SK-N-SH (cell line): ENCODE measurements around the gene DDT. TPM values are rescaled to one million over a fixed set of nuclear protein-coding genes. Genes with fewer than 3 reads are reported as not detected.

Experiments
- CTCF ChIA-PET: fragments of 300-600, 350-600 bp; formaldehyde crosslinking; extraction: SDS; loops from one replicate; lab custom pipeline; 2021; lab: Yijun Ruan, JAX
- POLR2A ChIA-PET: fragments of 350-600 bp; sonication (Branson Sonifier 250); formaldehyde crosslinking; extraction: SDS; loops from one replicate; lab custom pipeline; 2020; ENCODE audit warnings: antibody characterized with exemption, inconsistent platforms; lab: Yijun Ruan, JAX
- DNase-seq: peaks from one replicate; pipeline ENCODE4 v3.0.0; 2012
- H2AFZ ChIP-seq: fragments of 200-600 bp; sonication (generic); 2 replicates; pipeline ENCODE4 v1.8.1; 2016; ENCODE audit warnings: antibody characterized with exemption, mild to moderate bottlenecking, low read depth
- H3F3A ChIP-seq: fragments of 200-600 bp; sonication (generic); replicated peaks from 2 replicates; pipeline ENCODE3; 2016; ENCODE audit warnings: antibody characterized with exemption, mild to moderate bottlenecking; ENCODE audit not compliant: insufficient read depth
- H3K27ac ChIP-seq, 2 experiments: fragments of 200-500 bp in 1 of 2; fragments of 200-600 bp in 1 of 2; sonication (Bioruptor generic) in 1 of 2; sonication (generic), shearing (Covaris generic) in 1 of 2; 2 replicates each; pipeline versions ENCODE4 v1.5.1 to v1.6.1; 2014 to 2016; ENCODE audit warnings: low read depth in 2 of 2, inconsistent platforms in 1 of 2, low read length in 1 of 2, mild to moderate bottlenecking in 1 of 2, mixed read lengths in 1 of 2
- H3K27me3 ChIP-seq: fragments of 200-600 bp; sonication (generic), shearing (Covaris generic); 2 replicates; pipeline ENCODE4 v1.6.1; 2016; ENCODE audit warnings: mixed run types; ENCODE audit not compliant: insufficient read depth
- H3K36me3 ChIP-seq, 2 experiments: fragments of 200-500 bp in 1 of 2; fragments of 200-600 bp in 1 of 2; sonication (Bioruptor generic) in 1 of 2; sonication (generic) in 1 of 2; replicated peaks in 1 of 2; 2 replicates each; pipeline versions ENCODE3 to v1.5.1; 2014 to 2016; ENCODE audit warnings: low read length in 1 of 2, mild to moderate bottlenecking in 1 of 2; ENCODE audit not compliant: insufficient read depth in 2 of 2, control insufficient read depth in 1 of 2
- H3K4me1 ChIP-seq, 2 experiments: fragments of 200-500 bp in 1 of 2; fragments of 200-600 bp in 1 of 2; sonication (Bioruptor generic) in 1 of 2; sonication (generic), shearing (Covaris generic) in 1 of 2; 2 replicates each; pipeline versions ENCODE4 v1.5.1 to v1.6.1; 2014 to 2016; ENCODE audit warnings: low read depth in 1 of 2, low read length in 1 of 2, mixed run types in 1 of 2; ENCODE audit not compliant: insufficient read depth in 2 of 2, control insufficient read depth in 1 of 2
- H3K4me2 ChIP-seq: fragments of 200-600 bp; sonication (generic), shearing (Covaris generic); 2 replicates; pipeline ENCODE4 v1.6.1; 2017; ENCODE audit warnings: mixed run types
- H3K4me3 ChIP-seq, 2 experiments: fragments of 200-500 bp in 1 of 2; fragments of 200-600 bp in 1 of 2; sonication (Bioruptor generic) in 1 of 2; sonication (generic), shearing (Covaris generic) in 1 of 2; 2 replicates each; pipeline versions ENCODE4 v1.5.1 to v1.8.1; 2014 to 2016; ENCODE audit warnings: low read depth in 2 of 2, inconsistent platforms in 1 of 2, low read length in 1 of 2, mild to moderate bottlenecking in 1 of 2, mixed read lengths in 1 of 2, moderate library complexity in 1 of 2
- H3K79me2 ChIP-seq: fragments of 200-600 bp; sonication (generic); 2 replicates; pipeline ENCODE4 v1.8.1; 2017; ENCODE audit warnings: mild to moderate bottlenecking; ENCODE audit not compliant: insufficient read depth
- H3K9ac ChIP-seq: fragments of 200-600 bp; sonication (generic); 2 replicates; pipeline ENCODE4 v1.6.1; 2017; ENCODE audit warnings: mixed run types
- H3K9me2 ChIP-seq: fragments of 200-600 bp; sonication (generic); 2 replicates; pipeline ENCODE4 v1.6.1; 2017; ENCODE audit warnings: mixed run types
- H3K9me3 ChIP-seq: fragments of 200-600 bp; sonication (generic); 2 replicates; pipeline ENCODE4 v1.6.1; 2017; ENCODE audit warnings: mixed run types, mild to moderate bottlenecking, moderate library complexity
- H4K20me1 ChIP-seq: fragments of 200-600 bp; sonication (generic); 2 replicates; pipeline ENCODE4 v1.6.1; 2017; ENCODE audit warnings: mild to moderate bottlenecking, mixed run types; ENCODE audit not compliant: insufficient read depth
- CTCF ChIP-seq: fragments of 200-600 bp; sonication (generic); IDR thresholded peaks from 2 replicates; pipeline ENCODE4 v1.6.1; 2017; ENCODE audit warnings: antibody characterized with exemption, mild to moderate bottlenecking, moderate library complexity
- ELF1 ChIP-seq: IDR thresholded peaks from 2 replicates; pipeline ENCODE4 v1.4.0; 2012
- EP300 ChIP-seq, 2 experiments: IDR thresholded peaks; 2 replicates each; pipeline versions ENCODE4 v1.4.0 to v1.6.1; 2012; ENCODE audit warnings: borderline replicate concordance in 1 of 2, low read depth in 1 of 2, low read length in 1 of 2
- EZH2phosphoT487 ChIP-seq: fragments of 200-600 bp; sonication (generic); IDR thresholded peaks from 2 replicates; pipeline ENCODE4 v1.6.1; 2017; ENCODE audit warnings: low read depth, mixed run types, mild to moderate bottlenecking, antibody characterized with exemption, moderate library complexity, borderline replicate concordance
- FOSL2 ChIP-seq: IDR thresholded peaks from 2 replicates; pipeline ENCODE4 v1.4.0; 2012; ENCODE audit warnings: low read depth, mild to moderate bottlenecking, moderate library complexity, borderline replicate concordance
- FOXJ3 ChIP-seq: sonication (generic); formaldehyde crosslinking; IDR thresholded peaks from 2 replicates; pipeline ENCODE4 v1.5.1; 2020; ENCODE audit warnings: mild to moderate bottlenecking, missing genetic modification reagents
- FOXM1 ChIP-seq: IDR thresholded peaks from 2 replicates; pipeline ENCODE4 v1.4.0; 2012; ENCODE audit warnings: low read depth, mild to moderate bottlenecking
- GABPA ChIP-seq: IDR thresholded peaks from 2 replicates; pipeline ENCODE4 v1.4.0; 2012; ENCODE audit warnings: low read depth, mild to moderate bottlenecking
- GATA2 ChIP-seq: sonication (generic); formaldehyde crosslinking; IDR thresholded peaks from 2 replicates; pipeline ENCODE4 v1.5.0; 2020; ENCODE audit warnings: mild to moderate bottlenecking, missing genetic modification reagents
- JUND ChIP-seq: IDR thresholded peaks from 2 replicates; pipeline ENCODE4 v1.4.0; 2012
- MXI1 ChIP-seq: IDR thresholded peaks from 2 replicates; pipeline ENCODE4 v1.6.1; 2012; ENCODE audit warnings: mild to moderate bottlenecking, low read depth, low read length, improper control_type of control experiment
- NFIC ChIP-seq: IDR thresholded peaks from 2 replicates; pipeline ENCODE4 v1.4.0; 2012; ENCODE audit warnings: borderline replicate concordance
- RCOR1 ChIP-seq: fragments of 150-350 bp; IDR thresholded peaks from 2 replicates; pipeline ENCODE4 v1.6.1; 2017; ENCODE audit warnings: antibody characterized with exemption, low read length
- RFX5 ChIP-seq: IDR thresholded peaks from 2 replicates; pipeline ENCODE4 v1.6.1; 2012; ENCODE audit warnings: mild to moderate bottlenecking, improper control_type of control experiment, low read length
- RXRA ChIP-seq: IDR thresholded peaks from 2 replicates; pipeline ENCODE4 v1.4.0; 2012; ENCODE audit warnings: low read depth, mild to moderate bottlenecking, borderline replicate concordance
- SIN3A ChIP-seq: IDR thresholded peaks from 2 replicates; pipeline ENCODE4 v1.6.1; 2012; ENCODE audit warnings: low read depth, mild to moderate bottlenecking, low read length, moderate library complexity, borderline replicate concordance
- SMC3 ChIP-seq: IDR thresholded peaks from 2 replicates; pipeline ENCODE4 v1.6.1; 2012; ENCODE audit warnings: low read depth, low read length, improper control_type of control experiment
- TAF1 ChIP-seq: IDR thresholded peaks from 2 replicates; pipeline ENCODE4 v1.6.1; 2012; ENCODE audit warnings: low read depth, mild to moderate bottlenecking, low read length, moderate library complexity, borderline replicate concordance
- TCF12 ChIP-seq: IDR thresholded peaks from 2 replicates; pipeline ENCODE4 v1.4.0; 2012
- YY1 ChIP-seq: IDR thresholded peaks from 2 replicates; pipeline ENCODE4 v1.4.0; 2012; ENCODE audit warnings: low read depth, mild to moderate bottlenecking
- WGBS: methylation state at CpG from one replicate; pipeline ENCODE4 v1.1.6; 2017; ENCODE audit warnings: low lambda C conversion rate; 5-methylcytosine and 5-hydroxymethylcytosine counted together
- polyA plus RNA-seq, 3 experiments: library from polyadenylated mRNA; depleted of rRNA; stranded (reverse); fragments of >200 nt; gene quantifications; 2 replicates each; pipeline ENCODE4 v1.2.3, GENCODE V29; 2012
- TF ChIP-seq, protein P1 (sequence below): fragments of 150-350 bp; IDR thresholded peaks from 2 replicates; pipeline ENCODE4 v1.6.1; 2017; ENCODE audit warnings: antibody characterized with exemption, low read length, low read depth, borderline replicate concordance

DDT gene
- polyA plus RNA-seq, 1 of the 3 experiments (the other 2 are of a cell fraction) = 198 TPM

- H3K36me3 ChIP-seq = no peaks in the 10 kb centered on the region
- WGBS = 92% methylated on average over 10 of the region's 10 CpGs
- H2AFZ ChIP-seq = no peak overlapping the region
- CTCF ChIA-PET = interaction anchor here (1.2 kb wide), 1 partner anchor 9 kb away, joined by 5 read pairs; the partner anchor contains the start of gene CABIN1
- no peak overlapping the region for H3K4me2 ChIP-seq
- TF ChIP-seq RCOR1 (no peak), EP300 (IDR thresholded peaks at IDR 0.05; ENCODE audit: borderline replicate concordance in 1 of 2, low read depth in 1 of 2, low read length in 1 of 2) (no peak), GATA2 (CRISPR knock-in tag) (no peak), EZH2phosphoT487 (no peak), SMC3 (no peak), RFX5 (no peak), JUND (no peak), YY1 (no peak), CTCF (no peak), TAF1 (no peak), FOXJ3 (CRISPR knock-in tag) (no peak)
- TF ChIP-seq, all 33 proteins: peak for 0
- H3K9me3 ChIP-seq = no peaks in the 10 kb centered on the region
- H4K20me1 ChIP-seq = no peaks in the 10 kb centered on the region
- H3K79me2 ChIP-seq = no peaks in the 10 kb centered on the region
- no peaks in the 10 kb centered on the region for H3K27me3 ChIP-seq
- H3K9ac ChIP-seq = no peak overlapping the region
- H3K27ac ChIP-seq = no peak overlapping the region
- H3F3A ChIP-seq = no peaks in the 10 kb centered on the region
- no peak for DNase-seq
- H3K9me2 ChIP-seq = no peaks in the 10 kb centered on the region
- POLR2A ChIA-PET = no interaction called here
- H3K4me1 ChIP-seq = peaks cover 0 to 5% of the 10 kb centered on the region in 2 experiments; a peak in 1 of 4 replicates
- no peak overlapping the region for H3K4me3 ChIP-seq
Measured at GRCh38 chr22:24002272-24002671, 28.0 kb upstream of the DDT start.

DNA sequence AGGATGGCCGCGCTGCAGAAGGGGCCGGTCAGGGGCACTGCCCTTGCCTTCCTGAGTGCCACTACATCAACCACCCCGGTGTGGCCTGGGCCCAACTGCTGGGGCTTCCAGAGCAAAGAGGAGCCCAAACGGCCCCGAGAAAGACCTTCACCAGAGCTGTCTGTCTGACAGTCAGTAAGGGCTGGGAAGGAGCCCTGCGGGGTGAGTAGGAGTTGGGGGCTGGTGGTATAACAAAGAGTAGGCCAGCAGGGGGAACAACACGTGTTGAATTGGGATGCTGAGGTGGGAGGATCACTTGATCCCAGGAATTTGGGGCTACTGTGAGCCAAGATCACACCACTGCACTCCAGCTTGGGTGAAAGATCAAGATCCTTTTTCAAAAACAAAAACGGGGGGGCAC lies 27.1 kb upstream of the DDT start:
- DNase-seq = peak; percentile 20
- H3K9me3 ChIP-seq = no peaks in the 10 kb centered on the region
- peaks cover 0 to 5% of the 10 kb centered on the region in 2 experiments; a peak in 1 of 4 replicates for H3K4me1 ChIP-seq
- no peaks in the 10 kb centered on the region for H3K79me2 ChIP-seq
- H3K9ac ChIP-seq = no peak overlapping the region
- no peak overlapping the region for H3K27ac ChIP-seq
- H3K4me2 ChIP-seq = no peak overlapping the region
- 82% methylated on average over 6 of the region's 9 CpGs for WGBS
- no peaks in the 10 kb centered on the region for H4K20me1 ChIP-seq
- no peaks in the 10 kb centered on the region for H3K27me3 ChIP-seq
- no peak overlapping the region for H3K4me3 ChIP-seq
- CTCF ChIA-PET = interaction anchor here (1.2 kb wide), 1 partner anchor 10 kb away, joined by 5 read pairs; the partner anchor contains the start of gene CABIN1
- POLR2A ChIA-PET = no interaction called here
- H3K36me3 ChIP-seq = no peaks in the 10 kb centered on the region
- no peaks in the 10 kb centered on the region for H3F3A ChIP-seq
- no peak overlapping the region for H2AFZ ChIP-seq
- no peaks in the 10 kb centered on the region for H3K9me2 ChIP-seq
- TF ChIP-seq, protein P1, sequence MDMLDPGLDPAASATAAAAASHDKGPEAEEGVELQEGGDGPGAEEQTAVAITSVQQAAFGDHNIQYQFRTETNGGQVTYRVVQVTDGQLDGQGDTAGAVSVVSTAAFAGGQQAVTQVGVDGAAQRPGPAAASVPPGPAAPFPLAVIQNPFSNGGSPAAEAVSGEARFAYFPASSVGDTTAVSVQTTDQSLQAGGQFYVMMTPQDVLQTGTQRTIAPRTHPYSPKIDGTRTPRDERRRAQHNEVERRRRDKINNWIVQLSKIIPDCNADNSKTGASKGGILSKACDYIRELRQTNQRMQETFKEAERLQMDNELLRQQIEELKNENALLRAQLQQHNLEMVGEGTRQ = no peak
- TF ChIP-seq MXI1 (no peak), ELF1 (no peak), EP300 (IDR thresholded peaks at IDR 0.05; ENCODE audit: borderline replicate concordance in 1 of 2, low read depth in 1 of 2, low read length in 1 of 2) (no peak), CTCF (no peak), FOXM1 (no peak), YY1 (no peak), SIN3A (no peak), RFX5 (no peak), RCOR1 (no peak), NFIC (no peak), FOSL2 (no peak), SMC3 (no peak), TCF12 (no peak), RXRA (no peak), GABPA (no peak)
